T-cell (primary cell): ENCODE results near the gene PCDHGC4. TPM values are rescaled to one million over a fixed set of nuclear protein-coding genes. Genes with fewer than 3 reads are reported as not detected.

Source experiments
- ATAC-seq, 4 experiments: fragments of 200-7000 bp in 3 of 4; fragments of 150-1000 bp in 1 of 4; cut with Tn5 transposase; replicated peaks in 1 of 4; 1 replicate in 3 of 4; 2 replicates in 1 of 4; pipeline ENCODE4 v1.10.0; 2021; ENCODE audit warnings: moderate library complexity in 3 of 4, mild to moderate bottlenecking in 2 of 4, moderate number of reproducible peaks in 1 of 4
- CTCF ChIA-PET, 2 donors: fragments of 300-600 bp; sonication (Branson Sonifier 250); formaldehyde crosslinking; loops; one replicate each; lab custom pipeline; 2022; ENCODE audit warnings: antibody characterized with exemption in 2 of 2; lab: Charles Lee
- POLR2A ChIA-PET, 2 donors: fragments of 300-600 bp; sonication (Branson Sonifier 250); formaldehyde crosslinking; loops; one replicate each; lab custom pipeline; 2022; ENCODE audit warnings: antibody characterized with exemption in 2 of 2; lab: Charles Lee
- DNase-seq, 35 experiments: peaks; one replicate each; pipeline versions ENCODE4 v3.0.0 to v3.0.0-alpha.2; 2013 to 2023
- H3K27ac ChIP-seq: one replicate; pipeline ENCODE4 v1.5.1; 2013; ENCODE audit warnings: low read length
- H3K27me3 ChIP-seq, 2 experiments: replicated peaks in 1 of 2; 1 replicate in 1 of 2; 2 replicates in 1 of 2; pipeline versions ENCODE4 v1.6.1 to v1.7.0; 2013; ENCODE audit warnings: low read length in 1 of 2, mixed read lengths in 1 of 2; ENCODE audit not compliant: control insufficient read depth in 2 of 2, insufficient read depth in 2 of 2; ENCODE audit errors: extremely low read depth in 1 of 2
- H3K36me3 ChIP-seq, 2 donors: 1 replicate in 1 of 2; 2 replicates in 1 of 2; pipeline versions ENCODE4 v1.6.1 to v1.7.0; 2013; ENCODE audit warnings: low read length in 1 of 2; ENCODE audit not compliant: control insufficient read depth in 2 of 2, insufficient read depth in 1 of 2; ENCODE audit errors: extremely low read depth in 1 of 2
- H3K4me1 ChIP-seq, 2 experiments: 1 replicate in 1 of 2; 2 replicates in 1 of 2; pipeline versions ENCODE4 v1.6.1 to v1.7.0; 2013; ENCODE audit warnings: low read length in 2 of 2, mixed read lengths in 1 of 2; ENCODE audit not compliant: insufficient read depth in 2 of 2, control insufficient read depth in 1 of 2; ENCODE audit errors: extremely low read depth in 1 of 2
- H3K4me3 ChIP-seq, 2 donors: 1 replicate in 1 of 2; 2 replicates in 1 of 2; pipeline versions ENCODE4 v1.5.1 to v1.7.0; 2013; ENCODE audit warnings: mild to moderate bottlenecking in 2 of 2, low read length in 1 of 2, moderate library complexity in 1 of 2; ENCODE audit not compliant: control insufficient read depth in 1 of 2; ENCODE audit errors: extremely low read depth in 1 of 2
- H3K9me3 ChIP-seq: 2 replicates; pipeline ENCODE4 v1.7.0; 2013
- H3K27ac Mint-ChIP-seq, 2 donors: one replicate each; pipeline ENCODE4 v1.8.0; 2020 to 2021; ENCODE audit warnings: mild to moderate bottlenecking in 2 of 2, mixed read lengths in 2 of 2
- H3K27me3 Mint-ChIP-seq, 2 donors: one replicate each; pipeline ENCODE4 v1.8.0; 2021 to 2022; ENCODE audit warnings: mixed read lengths in 2 of 2
- H3K36me3 Mint-ChIP-seq: one replicate; pipeline ENCODE4 v1.8.0; 2021; ENCODE audit warnings: mixed read lengths
- H3K4me1 Mint-ChIP-seq, 3 donors: one replicate each; pipeline ENCODE4 v1.8.0; 2020 to 2022; ENCODE audit warnings: mixed read lengths in 3 of 3, mild to moderate bottlenecking in 1 of 3
- H3K4me3 Mint-ChIP-seq, 3 donors: one replicate each; pipeline ENCODE4 v1.8.0; 2020 to 2022; ENCODE audit warnings: mild to moderate bottlenecking in 3 of 3, mixed read lengths in 3 of 3, moderate library complexity in 3 of 3
- H3K9me3 Mint-ChIP-seq, 3 donors: one replicate each; pipeline ENCODE4 v1.8.0; 2020 to 2022; ENCODE audit warnings: mixed read lengths in 3 of 3
- WGBS: methylation state at CpG from one replicate; pipeline ENCODE4 v1.1.5; 2013; ENCODE audit warnings: missing lambda C conversion rate; ENCODE audit not compliant: insufficient coverage; 5-methylcytosine and 5-hydroxymethylcytosine counted together
- total RNA-seq, 35 experiments: library from RNA in 6 of 35; stranded (reverse) in 6 of 35; fragments of 120-200 nt in 1 of 35; gene quantifications; one replicate each; pipeline versions ENCODE4 v1.2.1 to v1.2.4 and lab custom pipeline; 2013 to 2026

The PCDHGC4 gene
- total RNA-seq, 5 donors from 2014 or later (not counting 1 experiment from before 2014, with no cell fraction given), result 0.18 to 0.51 TPM; not detected in 3

GRCh38 chr5:141508798-141509611 lies 24.2 kb downstream of the PCDHGC4 start:
- CTCF ChIA-PET, result interaction anchor here (0.6 to 2.2 kb wide), 3 partner anchors 14 to 55 kb away, joined by 3 to 5 read pairs (median 4); no protein-coding TSS in a partner anchor
- Histone ChIP-seq H3K36me3 (peaks cover 0 to 3% of the 10 kb centered on the region in 2 donors), H3K27ac (no peak overlapping the region), H3K4me3 (no peak overlapping the region), H3K4me1 (peaks cover 0 to 24% of the 10 kb centered on the region in 2 experiments), H3K9me3 (no peaks in the 10 kb centered on the region), H3K27me3 (peaks cover 0 to 7% of the 10 kb centered on the region in 2 experiments)
- no peak for DNase-seq
- H3K27ac Mint-ChIP-seq, result peak overlapping the region in 1 of 2 donors; percentile 46
- no peaks in the 10 kb centered on the region for H3K9me3 Mint-ChIP-seq
- ATAC-seq, result no peak
- no peaks in the 10 kb centered on the region for H3K36me3 Mint-ChIP-seq
- whole genome bisulfite sequencing, result 51% methylated on average over 10 of the region's 23 CpGs
- peaks cover 14 to 23% (median 20%) of the 10 kb centered on the region in 3 donors for H3K4me1 Mint-ChIP-seq
- H3K4me3 Mint-ChIP-seq, result no peak overlapping the region
- H3K27me3 Mint-ChIP-seq, result peaks cover 0 to 6% of the 10 kb centered on the region in 2 donors
- POLR2A ChIA-PET, result interaction anchor here in 1 of 2 donors (0.6 kb wide), 1 partner anchor 80 kb away, joined by 3 read pairs; no protein-coding TSS in a partner anchor

- H3K9me3 ChIP-seq, result no peaks in the 10 kb centered on the region
- Mint-ChIP-seq H3K4me1 (peaks cover 25 to 32% (median 27%) of the 10 kb centered on the region in 3 donors), H3K27me3 (peaks cover 0 to 1% of the 10 kb centered on the region in 2 donors), H3K9me3 (no peaks in the 10 kb centered on the region), H3K4me3 (no peak overlapping the region), H3K36me3 (no peaks in the 10 kb centered on the region), H3K27ac (no peak overlapping the region)
- H3K36me3 ChIP-seq, result peaks cover 0 to 13% of the 10 kb centered on the region in 2 donors
- CTCF ChIA-PET, result interaction anchor here (0.6 to 2.2 kb wide), 5 partner anchors 11 to 1794 kb away, joined by 3 to 7 read pairs (median 5); partner anchors contain the start of gene PCDHGA12 (in 1 of the 2)
- H3K27me3 ChIP-seq, result peaks cover 0 to 3% of the 10 kb centered on the region in 2 experiments
- POLR2A ChIA-PET, result no interaction called here
- WGBS, result 100% methylated on average over 1 of the region's 9 CpGs
- no peak for DNase-seq
- H3K4me1 ChIP-seq, result peaks cover 3 to 32% of the 10 kb centered on the region in 2 experiments
- no peak for ATAC-seq
- H3K4me3 ChIP-seq, result no peak overlapping the region
- no peak overlapping the region for H3K27ac ChIP-seq
Observed at GRCh38 chr5:141510160-141510559, 25.3 kb downstream of the PCDHGC4 start.

GRCh38 chr5:141510850-141511601 lies 26.2 kb downstream of the PCDHGC4 start:
- DNase-seq (no peak), ATAC-seq (no peak)
- ChIA-PET POLR2A (no interaction called here), CTCF (interaction anchor here in 1 of 2 donors (0.6 to 2.2 kb wide), 3 partner anchors 11 to 81 kb away, joined by 3 to 5 read pairs (median 5); partner anchors contain the start of gene PCDHGA12)
- H3K4me3 ChIP-seq, result no peak overlapping the region
- H3K4me1 ChIP-seq, result peaks cover 3 to 37% of the 10 kb centered on the region in 2 experiments
- no peak overlapping the region for H3K27ac Mint-ChIP-seq
- no peaks in the 10 kb centered on the region for H3K9me3 Mint-ChIP-seq
- no peaks in the 10 kb centered on the region for H3K9me3 ChIP-seq
- peaks cover 5% of the 10 kb centered on the region for H3K36me3 Mint-ChIP-seq
- peaks cover 27 to 35% (median 30%) of the 10 kb centered on the region in 3 donors for H3K4me1 Mint-ChIP-seq
- H3K36me3 ChIP-seq, result peaks cover 3 to 21% of the 10 kb centered on the region in 2 donors
- no peak overlapping the region for H3K4me3 Mint-ChIP-seq
- no peak overlapping the region for H3K27ac ChIP-seq
- H3K27me3 ChIP-seq, result peaks cover 0 to 3% of the 10 kb centered on the region in 2 experiments
- H3K27me3 Mint-ChIP-seq, result no peaks in the 10 kb centered on the region
- WGBS, result 99% methylated on average over 10 of the region's 14 CpGs

- Histone ChIP-seq H3K9me3 (no peaks in the 10 kb centered on the region), H3K27ac (no peak overlapping the region), H3K27me3 (peaks cover 0 to 3% of the 10 kb centered on the region in 2 experiments), H3K4me3 (no peak overlapping the region), H3K4me1 (peaks cover 3 to 37% of the 10 kb centered on the region in 2 experiments), H3K36me3 (peaks cover 11 to 29% of the 10 kb centered on the region in 2 donors)
- Mint-ChIP-seq H3K4me1 (peaks cover 27 to 41% (median 33%) of the 10 kb centered on the region in 3 donors), H3K36me3 (peaks cover 13% of the 10 kb centered on the region), H3K4me3 (peak overlapping the region in 2 of 3 donors; percentile 80 to 91), H3K27ac (peak overlapping the region in 1 of 2 donors; percentile 16), H3K9me3 (no peaks in the 10 kb centered on the region), H3K27me3 (no peaks in the 10 kb centered on the region)
- CTCF ChIA-PET, result interaction anchor here (0.6 to 2.9 kb wide), 7 partner anchors 9 to 812 kb away, joined by 3 to 25 read pairs (median 4); partner anchors contain the start of genes PCDHGA10 (in 1 of the 2), PCDHGB3 (in 1 of the 2) and ZMAT2 (in 1 of the 2)
- DNase-seq (no peak), ATAC-seq (no peak)
- POLR2A ChIA-PET, result interaction anchor here in 1 of 2 donors (0.8 kb wide), 1 partner anchor 192 kb away, joined by 4 read pairs; no protein-coding TSS in a partner anchor
- WGBS, result 71% methylated on average over 2 of the region's 4 CpGs
Observed at GRCh38 chr5:141511771-141512325, 27.0 kb downstream of the PCDHGC4 start.

GRCh38 chr5:141512390-141512910 lies 27.6 kb downstream of the PCDHGC4 start:
- peak; percentile 41 to 88 (median 74) for DNase-seq
- Histone ChIP-seq H3K4me3 (peak overlapping the region; percentile 50 to 86), H3K36me3 (peaks cover 11 to 35% of the 10 kb centered on the region in 2 donors), H3K27me3 (peaks cover 0 to 3% of the 10 kb centered on the region in 2 experiments), H3K4me1 (peaks cover 3 to 37% of the 10 kb centered on the region in 2 experiments), H3K27ac (no peak overlapping the region), H3K9me3 (no peaks in the 10 kb centered on the region)
- Mint-ChIP-seq H3K27ac (peak overlapping the region; percentile 34 to 80), H3K27me3 (no peaks in the 10 kb centered on the region), H3K36me3 (peaks cover 18% of the 10 kb centered on the region), H3K9me3 (no peaks in the 10 kb centered on the region), H3K4me3 (peak overlapping the region; percentile 80 to 91 (median 86)), H3K4me1 (peaks cover 27 to 41% (median 33%) of the 10 kb centered on the region in 3 donors)
- WGBS, result 20% methylated on average over 12 of the region's 28 CpGs
- peak; percentile 45 to 64 (median 53) for ATAC-seq
- ChIA-PET CTCF (interaction anchor here (0.6 to 2.9 kb wide), 22 partner anchors 8 to 812 kb away, joined by 3 to 25 read pairs (median 4); partner anchors contain the start of genes PCDHGA10 (in 1 of the 2), PCDHGA12 (in 1 of the 2), PCDHGB3 (in 1 of the 2) and TAF7 (in 1 of the 2)), POLR2A (interaction anchor here in 1 of 2 donors (0.8 kb wide), 1 partner anchor 193 kb away, joined by 4 read pairs; no protein-coding TSS in a partner anchor)
